GM18499 (cell line): ENCODE results near the gene NCEH1.
"Not testable (repeated sequence)": the region's sequence is repeated elsewhere in the genome, so short reads cannot be mapped to it uniquely, and the experiment has no call there.

ENCODE experiments used
- ATAC-seq: cut with Tn5 transposase; IDR thresholded peaks from one replicate; pipeline ENCODE4 v1.9.1; 2021; ENCODE audit warnings: moderate number of reproducible peaks; ENCODE audit not compliant: insufficient read depth, unreplicated experiment

Gene NCEH1

DNA sequence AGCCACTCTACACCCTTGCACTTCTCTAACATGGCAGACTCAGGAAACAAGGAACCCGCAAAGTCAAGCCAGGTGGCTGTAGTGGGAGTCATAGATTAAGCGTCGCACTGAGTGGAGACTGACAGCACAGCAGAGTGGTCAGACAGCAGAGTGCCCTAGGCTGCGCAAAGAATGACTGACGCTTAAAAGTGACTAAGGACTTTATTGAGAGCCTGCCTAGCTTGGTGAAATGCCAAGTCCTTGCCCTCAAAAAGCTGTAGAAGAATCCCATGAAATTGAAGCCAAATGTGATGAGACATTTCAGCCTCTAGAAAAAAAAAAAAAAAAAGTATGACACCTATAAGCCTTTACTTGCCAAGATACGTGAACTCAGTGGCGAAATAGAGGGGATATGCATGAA, 30.2 kb downstream of the NCEH1 start:
- ATAC-seq, result no peak

DNA sequence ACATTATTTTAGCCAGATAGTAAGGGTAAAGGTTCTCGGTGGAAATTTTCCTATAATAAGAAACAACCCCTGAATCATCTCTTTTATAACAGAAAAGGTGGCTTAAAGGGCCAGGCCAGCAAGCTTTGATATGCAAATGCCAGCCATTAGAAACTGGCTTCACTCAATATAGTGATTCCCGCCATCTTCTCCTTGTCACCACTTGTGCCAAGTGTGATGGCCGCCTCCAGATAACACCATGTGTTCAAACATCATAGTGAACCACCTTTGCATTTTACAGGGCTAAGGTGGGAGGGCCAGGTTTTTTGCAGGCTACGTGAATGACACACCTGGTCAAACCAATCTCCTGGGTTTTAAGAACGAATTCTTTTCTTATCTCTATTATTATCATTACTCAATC, 31.3 kb downstream of the NCEH1 start:
- no peak for ATAC-seq

- ATAC-seq, result no peak
Observed at GRCh38 chr3:172678068-172678467, 32.8 kb downstream of the NCEH1 start.

- ATAC-seq, result no peak
Observed at GRCh38 chr3:172676196-172676922, 34.5 kb downstream of the NCEH1 start.

- ATAC-seq, result no peak
Observed at GRCh38 chr3:172675441-172676193, 35.2 kb downstream of the NCEH1 start.

DNA sequence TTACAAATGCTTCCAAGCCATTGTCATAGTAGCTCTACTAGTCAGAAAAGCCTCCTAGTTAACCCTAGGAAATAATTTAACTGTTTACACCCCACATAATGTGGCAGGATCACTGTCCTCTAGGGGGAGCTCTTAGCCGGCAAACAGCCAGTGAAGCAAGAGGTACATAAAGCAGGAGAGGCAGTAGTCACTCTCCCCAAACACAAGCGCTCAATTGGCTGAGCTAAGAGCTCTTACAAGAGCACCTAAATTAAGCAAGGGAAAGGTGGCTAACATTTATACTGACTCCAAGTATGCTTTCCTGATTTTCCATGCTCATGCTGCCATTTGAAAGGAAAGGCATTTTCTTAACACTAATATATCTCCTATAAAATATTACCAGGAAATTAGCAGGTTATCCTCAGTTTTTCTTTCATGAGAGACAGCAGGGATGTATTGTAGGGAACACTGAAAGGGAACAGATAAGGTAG, 37.6 kb downstream of the NCEH1 start:
- ATAC-seq, result no peak

- no peak for ATAC-seq
Observed at GRCh38 chr3:172669021-172669420, 41.8 kb downstream of the NCEH1 start.

DNA sequence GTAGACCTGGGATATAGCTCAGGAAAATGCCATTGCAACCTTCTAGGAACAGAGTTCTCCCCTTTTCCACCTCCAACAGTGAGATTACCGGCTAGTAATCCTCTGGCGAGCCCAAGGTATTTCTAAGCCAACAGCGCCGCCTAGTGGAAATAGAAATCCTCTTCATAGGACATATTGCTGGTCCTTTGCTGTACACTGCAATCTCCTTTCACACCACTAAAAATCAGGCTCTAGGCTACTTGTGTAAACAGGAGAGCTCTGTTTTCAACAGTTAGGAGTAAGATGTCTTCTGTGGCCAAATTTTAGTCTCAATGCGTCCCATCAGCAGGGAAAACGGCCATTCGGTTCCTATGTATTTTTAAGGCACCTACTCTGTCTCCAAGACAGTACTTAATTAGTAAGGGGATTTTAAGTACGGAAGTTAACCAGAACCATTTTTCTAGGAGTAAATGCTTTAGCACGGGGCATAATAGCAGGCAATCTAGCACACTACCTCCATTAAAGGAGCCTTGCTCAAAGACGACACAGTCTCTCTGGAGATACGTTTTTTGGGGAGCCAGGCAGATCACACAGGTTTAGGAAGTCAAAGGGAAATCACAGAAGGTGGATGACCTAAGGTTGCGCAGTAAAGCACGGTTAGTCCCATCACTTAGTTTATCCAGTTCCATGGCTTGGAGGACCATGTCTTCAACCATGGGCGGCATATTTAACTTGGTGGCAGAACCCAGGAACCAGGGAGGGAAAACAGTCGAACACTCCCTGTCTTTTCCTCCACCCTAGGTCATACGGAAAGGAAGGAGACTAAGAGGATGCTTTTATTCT, 43.8 kb downstream of the NCEH1 start:
- ATAC-seq, result peak; percentile 92

DNA sequence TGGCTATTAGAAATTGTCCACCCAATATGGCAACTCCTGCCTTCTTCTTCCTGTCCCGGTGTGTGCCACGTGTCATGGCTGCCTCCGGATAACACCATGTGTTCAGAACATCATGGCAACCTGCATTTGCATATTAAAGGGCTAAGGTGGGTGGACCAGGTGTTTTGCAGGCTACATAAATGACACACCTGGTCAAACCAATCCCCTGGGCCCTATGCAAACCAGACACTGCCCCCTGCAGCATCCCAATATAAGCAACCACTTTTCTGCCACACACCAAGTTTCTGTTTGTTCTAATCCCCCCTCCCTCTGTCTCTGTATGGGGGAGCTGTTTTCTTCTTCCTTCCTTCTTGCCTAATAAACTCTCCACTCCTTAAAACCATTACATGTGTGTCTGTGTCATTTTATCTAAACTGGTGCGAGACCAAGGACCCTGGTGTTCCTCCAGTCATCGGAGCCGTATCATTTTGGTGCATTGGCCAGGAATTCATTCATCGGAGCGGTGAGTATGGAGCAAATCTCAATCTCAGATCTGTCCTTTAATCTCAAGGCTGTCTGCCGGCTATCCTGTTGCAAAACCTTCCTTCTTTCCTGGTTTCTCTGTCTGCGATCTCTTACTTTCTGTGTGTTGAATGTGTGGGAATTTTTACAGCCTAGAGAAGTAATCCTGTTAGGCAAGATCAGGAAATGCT, 44.5 kb downstream of the NCEH1 start:
- no peak for ATAC-seq

GRCh38 chr3:172665510-172665909, 45.4 kb downstream of the NCEH1 start:
- not testable (repeated sequence) for ATAC-seq

DNA sequence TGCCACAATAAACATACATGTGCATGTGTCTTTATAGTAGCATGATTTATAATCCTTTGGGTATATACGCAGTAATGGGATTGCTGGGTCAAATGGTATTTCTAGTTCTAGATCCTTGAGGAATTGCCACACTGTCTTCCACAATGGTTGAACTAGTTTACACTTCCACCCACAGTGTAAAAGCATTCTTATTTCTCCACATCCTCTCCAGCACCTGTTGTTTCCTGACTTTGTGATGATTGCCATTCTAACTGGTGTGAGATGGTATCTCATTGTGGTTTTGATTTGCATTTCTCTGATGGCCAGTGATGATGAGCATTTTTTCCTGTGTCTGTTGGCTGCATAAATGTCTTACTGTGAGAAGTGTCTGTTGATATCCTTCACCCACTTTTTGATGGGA, 50.4 kb downstream of the NCEH1 start:
- not testable (repeated sequence) for ATAC-seq

- ATAC-seq, result no peak
Observed at GRCh38 chr3:172659246-172660002, 51.4 kb downstream of the NCEH1 start.

GRCh38 chr3:172658344-172659245, 52.3 kb downstream of the NCEH1 start:
- ATAC-seq, result no peak

DNA sequence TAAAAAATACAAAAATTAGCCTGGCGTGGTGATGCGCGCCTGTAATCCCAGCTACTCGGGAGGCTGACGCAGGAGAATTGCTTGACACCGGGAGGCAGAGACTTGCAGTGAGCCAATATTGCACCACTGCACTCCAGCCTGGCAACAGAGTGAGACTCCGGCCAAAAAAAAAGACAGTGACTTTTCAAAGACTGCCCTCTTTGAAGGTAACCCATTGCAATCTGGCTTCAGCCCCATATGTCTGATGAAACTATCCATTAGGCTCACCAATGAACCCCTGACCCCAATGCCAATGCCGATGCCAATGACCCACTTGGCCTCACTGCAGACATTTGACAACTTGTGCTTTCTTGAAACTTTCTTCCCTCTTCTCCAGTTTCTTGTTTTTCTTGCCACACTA, 54.3 kb downstream of the NCEH1 start:
- ATAC-seq, result no peak

DNA sequence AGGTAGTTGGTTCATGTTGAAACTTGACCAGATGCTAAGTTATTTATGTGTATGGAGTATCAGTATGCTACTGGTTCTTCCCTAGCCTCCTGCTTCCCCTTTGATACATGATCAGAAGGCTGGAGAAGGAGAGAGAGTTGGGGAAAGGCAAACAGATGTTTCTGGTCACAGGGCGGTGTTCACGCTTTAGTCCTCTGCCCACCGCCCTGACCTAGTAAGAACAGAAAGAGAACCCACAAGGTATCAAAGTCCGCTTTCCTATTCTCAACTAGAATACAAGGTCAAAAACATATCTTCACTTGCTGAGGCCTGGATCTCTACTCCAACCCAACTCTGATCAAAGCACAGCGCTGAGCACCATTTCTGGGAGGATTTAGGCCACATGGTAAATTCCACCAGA, 55.5 kb downstream of the NCEH1 start:
- no peak for ATAC-seq

- no peak for ATAC-seq
Observed at GRCh38 chr3:172654470-172654869, 56.4 kb downstream of the NCEH1 start.

GRCh38 chr3:172653004-172653572, 57.8 kb downstream of the NCEH1 start:
- no peak for ATAC-seq

GRCh38 chr3:172651936-172652625, 58.8 kb downstream of the NCEH1 start:
- no peak for ATAC-seq
